Lower lobe of right lung (tissue), 2 donors: ENCODE data around the gene MTNR1A. TPM values are rescaled to one million over a fixed set of nuclear protein-coding genes. Genes with fewer than 3 reads are reported as not detected.
"Not testable (repeated sequence)": the region's sequence is repeated elsewhere in the genome, so short reads cannot be mapped to it uniquely, and the experiment has no call there.

ENCODE experiments used
- ATAC-seq, 2 donors: fragments of 200-7000 bp; cut with Tn5 transposase; one replicate each; pipeline ENCODE4 v1.9.1; 2020 to 2022; ENCODE audit warnings: mild to moderate bottlenecking in 2 of 2, moderate library complexity in 2 of 2
- DNase-seq: peaks from one replicate; pipeline ENCODE4 v3.0.0-alpha.2; 2020
- H3K27ac ChIP-seq: fragments of 200-600 bp; one replicate; pipeline ENCODE4 v1.8.0; 2022
- H3K27me3 ChIP-seq: fragments of 200-600 bp; one replicate; pipeline ENCODE4 v1.8.0; 2022; ENCODE audit warnings: low read depth
- H3K36me3 ChIP-seq: fragments of 200-600 bp; one replicate; pipeline ENCODE4 v1.8.0; 2022; ENCODE audit warnings: mild to moderate bottlenecking
- H3K4me1 ChIP-seq: fragments of 200-600 bp; one replicate; pipeline ENCODE4 v1.8.0; 2022
- H3K4me3 ChIP-seq: fragments of 200-600 bp; one replicate; pipeline ENCODE4 v1.8.0; 2022; ENCODE audit warnings: mild to moderate bottlenecking
- H3K9me3 ChIP-seq: fragments of 200-600 bp; one replicate; pipeline ENCODE4 v1.8.0; 2022
- intact Hi-C: fragments of 100-400 bp; cut with DNase I; formaldehyde crosslinking; loops from one replicate; pipeline ENCODE4 v1.11.0; 2022
- total RNA-seq: library from RNA; stranded (reverse); fragmentation: NEBNext Ultra II Directional; extraction: Animal tissue kit (Norgen Biotek cat#: 25700); gene quantifications from one replicate; pipeline ENCODE4 v1.2.1, GENCODE V29; 2021
- TF ChIP-seq, protein P1 (sequence below): fragments of 200-600 bp; IDR thresholded peaks from one replicate; pipeline ENCODE4 v1.8.0; 2022; ENCODE audit warnings: antibody characterized with exemption, mild to moderate bottlenecking
- donor health status: DM: no; HTN: yes; CAD: no; lungs with severe emphysema.

Gene MTNR1A
- total RNA-seq, 1 donor from 2014 or later, result not detected

DNA sequence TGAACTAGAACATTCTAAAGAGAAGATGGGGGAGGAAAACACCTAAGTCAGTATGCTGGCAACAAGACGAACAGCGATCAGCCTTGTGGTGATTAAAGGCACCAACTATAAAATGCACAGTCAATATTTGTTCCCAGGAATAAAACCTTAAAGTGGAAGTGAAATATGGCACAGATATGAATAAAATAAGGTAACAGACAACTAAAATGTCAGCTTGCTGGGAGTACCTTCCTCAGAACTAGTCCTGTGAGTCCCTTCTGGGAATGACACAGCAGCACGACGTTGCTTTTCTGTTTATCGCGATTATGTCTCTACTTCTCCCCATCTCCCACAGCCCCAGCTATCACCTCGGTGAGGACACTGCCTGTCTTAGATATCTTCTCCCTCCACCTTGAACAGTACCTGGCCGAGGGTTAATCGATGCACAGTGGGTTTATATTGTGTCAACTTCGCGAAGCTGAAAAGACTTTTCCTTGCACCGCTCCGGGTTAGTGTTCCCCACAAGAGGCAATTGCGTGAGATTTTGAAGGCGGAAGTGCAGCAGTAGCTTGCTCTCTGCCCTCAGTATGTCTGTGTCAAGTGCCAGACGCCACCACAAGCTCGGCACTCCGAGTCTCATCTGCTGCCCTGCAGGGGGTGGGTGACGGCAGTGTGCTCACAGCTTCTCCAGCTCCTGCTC lies 17.4 kb downstream of the MTNR1A start:
- H3K4me1 ChIP-seq, result no peaks in the 10 kb centered on the region
- intact Hi-C loops, result no loop called here
- no peaks in the 10 kb centered on the region for H3K36me3 ChIP-seq
- no peak overlapping the region for H3K4me3 ChIP-seq
- no peaks in the 10 kb centered on the region for H3K9me3 ChIP-seq
- ATAC-seq, result no peak
- no peak for DNase-seq
- TF ChIP-seq, protein P1, sequence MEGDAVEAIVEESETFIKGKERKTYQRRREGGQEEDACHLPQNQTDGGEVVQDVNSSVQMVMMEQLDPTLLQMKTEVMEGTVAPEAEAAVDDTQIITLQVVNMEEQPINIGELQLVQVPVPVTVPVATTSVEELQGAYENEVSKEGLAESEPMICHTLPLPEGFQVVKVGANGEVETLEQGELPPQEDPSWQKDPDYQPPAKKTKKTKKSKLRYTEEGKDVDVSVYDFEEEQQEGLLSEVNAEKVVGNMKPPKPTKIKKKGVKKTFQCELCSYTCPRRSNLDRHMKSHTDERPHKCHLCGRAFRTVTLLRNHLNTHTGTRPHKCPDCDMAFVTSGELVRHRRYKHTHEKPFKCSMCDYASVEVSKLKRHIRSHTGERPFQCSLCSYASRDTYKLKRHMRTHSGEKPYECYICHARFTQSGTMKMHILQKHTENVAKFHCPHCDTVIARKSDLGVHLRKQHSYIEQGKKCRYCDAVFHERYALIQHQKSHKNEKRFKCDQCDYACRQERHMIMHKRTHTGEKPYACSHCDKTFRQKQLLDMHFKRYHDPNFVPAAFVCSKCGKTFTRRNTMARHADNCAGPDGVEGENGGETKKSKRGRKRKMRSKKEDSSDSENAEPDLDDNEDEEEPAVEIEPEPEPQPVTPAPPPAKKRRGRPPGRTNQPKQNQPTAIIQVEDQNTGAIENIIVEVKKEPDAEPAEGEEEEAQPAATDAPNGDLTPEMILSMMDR, result no peak
- no peaks in the 10 kb centered on the region for H3K27me3 ChIP-seq
- no peak overlapping the region for H3K27ac ChIP-seq

DNA sequence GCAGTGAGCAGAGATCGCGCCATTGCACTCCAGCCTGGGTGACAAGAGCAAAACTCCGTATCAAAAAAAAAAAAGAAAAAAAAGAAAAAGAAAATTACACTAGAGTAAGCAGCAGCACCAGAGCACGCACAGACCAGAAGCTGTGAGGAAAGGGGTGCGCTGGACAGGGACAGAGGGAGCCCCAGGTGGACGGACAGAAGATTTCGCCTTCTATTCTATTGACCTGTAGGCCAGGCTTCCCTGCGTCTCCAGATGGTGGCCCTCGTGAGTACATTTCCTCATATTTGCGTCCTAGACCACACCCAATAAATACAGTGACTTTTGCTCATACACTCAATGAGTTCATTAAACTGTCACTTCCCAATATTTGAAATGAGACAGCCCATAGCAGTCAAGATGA lies 19.1 kb downstream of the MTNR1A start:
- ATAC-seq, result no peak
- Histone ChIP-seq H3K4me3 (no peak overlapping the region), H3K36me3 (no peaks in the 10 kb centered on the region), H3K27me3 (no peaks in the 10 kb centered on the region), H3K9me3 (no peaks in the 10 kb centered on the region), H3K4me1 (no peaks in the 10 kb centered on the region), H3K27ac (no peak overlapping the region)
- no peak for DNase-seq
- TF ChIP-seq, protein P1, result no peak
- intact Hi-C loops, result no loop called here

DNA sequence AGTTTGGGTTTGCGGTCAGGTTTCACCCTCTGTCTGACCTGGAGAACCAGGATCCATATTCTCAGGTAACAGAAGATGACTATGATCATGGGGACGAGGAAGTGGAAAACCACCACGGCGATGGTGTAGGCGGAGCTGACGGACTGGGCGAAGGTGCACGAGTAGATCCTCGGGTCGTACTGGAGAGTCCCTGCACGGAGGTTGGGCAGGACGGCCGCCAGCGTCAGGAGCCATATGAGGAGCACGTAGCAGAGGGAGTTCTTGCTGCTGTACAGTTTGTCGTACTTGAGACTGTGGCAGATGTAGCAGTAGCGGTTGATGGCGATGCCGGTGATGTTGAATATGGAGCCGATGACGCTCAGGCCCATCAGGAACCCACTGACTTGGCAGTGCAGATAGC lies 21.3 kb downstream of the MTNR1A start:
- intact Hi-C loops, result no loop called here
- no peak for ATAC-seq
- H3K27me3 ChIP-seq, result no peaks in the 10 kb centered on the region
- H3K9me3 ChIP-seq, result no peaks in the 10 kb centered on the region
- H3K36me3 ChIP-seq, result no peaks in the 10 kb centered on the region
- no peak overlapping the region for H3K4me3 ChIP-seq
- TF ChIP-seq, protein P1, result no peak
- no peak overlapping the region for H3K27ac ChIP-seq
- DNase-seq, result no peak
- H3K4me1 ChIP-seq, result no peaks in the 10 kb centered on the region

- DNase-seq, H3K27ac ChIP-seq, ATAC-seq, H3K9me3 ChIP-seq, H3K4me1 ChIP-seq, H3K27me3 ChIP-seq, H3K4me3 ChIP-seq, intact Hi-C loops, H3K36me3 ChIP-seq: not testable (repeated sequence)
These were observed 31.4 kb downstream of the MTNR1A start for GRCh38 chr4:186523927-186524326.

DNA sequence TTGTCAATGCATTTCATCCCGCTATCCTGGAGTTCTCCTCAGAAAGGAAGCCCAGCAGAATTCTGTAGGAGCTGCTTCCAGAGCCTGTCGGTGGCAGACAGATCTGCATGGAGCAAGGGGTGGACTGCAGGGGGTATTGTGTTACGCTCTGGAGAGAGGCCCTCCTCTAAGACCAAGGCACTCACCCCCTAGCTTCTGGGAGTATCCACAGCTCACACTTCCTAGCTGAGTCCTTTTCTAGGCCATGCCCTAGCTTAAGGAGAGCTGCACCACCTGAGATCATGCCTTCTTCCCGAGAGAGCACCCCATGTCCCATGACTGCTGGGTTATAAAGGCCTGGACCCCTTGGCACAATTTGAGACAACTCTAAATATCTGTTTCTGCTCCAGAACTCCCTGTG lies 39.1 kb downstream of the MTNR1A start:
- H3K4me3 ChIP-seq, result no peak overlapping the region
- TF ChIP-seq, protein P1, result no peak
- H3K36me3 ChIP-seq, result no peaks in the 10 kb centered on the region
- H3K9me3 ChIP-seq, result no peaks in the 10 kb centered on the region
- intact Hi-C loops, result no loop called here
- no peaks in the 10 kb centered on the region for H3K27me3 ChIP-seq
- DNase-seq (no peak), ATAC-seq (no peak)
- no peaks in the 10 kb centered on the region for H3K4me1 ChIP-seq
- no peak overlapping the region for H3K27ac ChIP-seq

DNA sequence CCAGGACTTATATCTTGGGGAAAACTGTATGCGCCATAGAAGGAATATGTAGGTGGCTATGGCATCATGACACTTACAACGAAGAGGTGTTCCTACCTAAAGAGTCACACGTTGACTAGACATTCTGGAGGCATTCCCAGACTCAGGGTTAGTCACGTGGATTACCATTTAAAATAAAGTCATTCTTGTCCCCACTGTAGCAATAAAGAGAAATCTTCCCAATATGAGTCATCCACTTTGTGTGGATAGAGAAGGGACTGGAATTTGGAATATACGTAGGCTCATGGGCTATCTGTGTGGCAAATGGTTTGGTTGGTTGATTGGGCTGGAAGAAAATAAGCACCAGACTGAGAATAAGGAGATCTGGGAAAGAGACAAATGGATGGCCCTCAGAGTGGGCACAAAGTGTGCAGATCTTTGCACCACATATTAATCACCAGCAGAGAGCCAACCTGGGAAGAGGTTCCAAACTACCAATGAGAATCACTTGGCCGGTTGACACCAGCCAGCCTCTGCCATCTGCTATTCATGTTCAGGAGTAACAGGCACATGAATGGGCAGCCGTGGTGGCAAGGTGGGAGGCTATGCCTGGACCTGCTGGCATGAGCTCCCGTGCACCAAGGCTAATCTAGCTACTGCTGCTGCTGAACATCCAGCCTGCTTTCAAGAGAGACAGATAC lies 41.0 kb downstream of the MTNR1A start:
- ATAC-seq, result no peak

DNA sequence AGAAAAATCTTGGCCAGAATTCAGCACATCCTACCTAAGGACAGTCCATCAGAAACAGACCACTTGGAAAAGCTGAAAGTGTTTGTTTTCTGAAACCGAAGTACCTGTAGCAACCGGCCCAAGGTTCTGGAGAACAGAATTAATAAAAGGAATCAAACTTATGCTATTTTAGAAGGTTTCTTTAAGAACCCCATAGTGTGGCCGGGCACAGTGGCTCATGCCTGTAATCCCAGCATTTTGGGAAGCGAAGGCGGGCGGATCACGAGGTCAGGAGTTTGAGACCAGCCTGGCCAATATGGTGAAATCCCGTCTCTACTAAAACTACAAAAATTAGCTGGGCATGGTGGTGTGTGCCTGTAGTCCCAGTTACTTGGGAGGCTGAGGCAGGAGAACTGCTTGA lies 50.6 kb downstream of the MTNR1A start:
- H3K9me3 ChIP-seq, ATAC-seq, H3K27me3 ChIP-seq, DNase-seq, H3K36me3 ChIP-seq, H3K27ac ChIP-seq, intact Hi-C loops, H3K4me3 ChIP-seq, H3K4me1 ChIP-seq: not testable (repeated sequence)

More for the DNA sequence above, 41.0 kb downstream of the MTNR1A start:
- Histone ChIP-seq H3K27me3 (no peaks in the 10 kb centered on the region), H3K9me3 (no peaks in the 10 kb centered on the region), H3K4me3 (no peak overlapping the region), H3K36me3 (no peaks in the 10 kb centered on the region), H3K27ac (no peak overlapping the region), H3K4me1 (no peaks in the 10 kb centered on the region)
- no peak for DNase-seq
- TF ChIP-seq, protein P1, result no peak
- intact Hi-C loops, result no loop called here
